ENCODE data around the gene ATP6AP2. TPM values are rescaled to one million over a fixed set of nuclear protein-coding genes. Genes with fewer than 3 reads are reported as not detected.

ATP6AP2 gene
- total and polyA plus RNA-seq, 9 of the 15 experiments (the other 6 are each of a cell fraction or from before 2014, with no cell fraction given): 23.3 to 131 (median 41.9) TPM

GRCh38 chrX:40580537-40581335 is at the start of gene ATP6AP2 (continued):
- TF ChIP-seq NKRF (IDR thresholded peaks at IDR 0.05; ENCODE audit: borderline replicate concordance): no peak
- TF ChIP-seq SNIP1 (IDR thresholded peaks at IDR 0.05; ENCODE audit: low read depth): no peak
- no peak for TF ChIP-seq STAT5A (IDR thresholded peaks at IDR 0.05; ENCODE audit: borderline replicate concordance, low read length)
- TF ChIP-seq ASH1L (IDR thresholded peaks at IDR 0.05; ENCODE audit: borderline replicate concordance, low read depth, partially characterized antibody): peak; percentile 84
- no peak for TF ChIP-seq ZC3H11A (IDR thresholded peaks at IDR 0.05; ENCODE audit: low read depth, low read length)
- peak; percentile 85 for TF ChIP-seq C11orf30 (IDR thresholded peaks at IDR 0.05; ENCODE audit: low read depth)
- TF ChIP-seq HMGN3 (IDR thresholded peaks at IDR 0.05; ENCODE audit: borderline replicate concordance, extremely low read depth, insufficient read length, low read depth, low read length): no peak
- TF ChIP-seq CBX1 (IDR thresholded peaks at IDR 0.05; ENCODE audit: low read depth): 0 out of 2 replicates have a peak, but pooled peaks have one; percentile 18
- TF ChIP-seq POLR2H (tag; IDR thresholded peaks at IDR 0.05; ENCODE audit: low read depth): no peak
- no peak for TF ChIP-seq GTF3C2 (IDR thresholded peaks at IDR 0.05; ENCODE audit: borderline replicate concordance, extremely low read depth, insufficient read length)
- no peak for TF ChIP-seq HDAC2 (IDR thresholded peaks at IDR 0.05)
- no peak for TF ChIP-seq ARID3B (CRISPR knock-in tag; IDR thresholded peaks at IDR 0.05; ENCODE audit: borderline replicate concordance)
- no peak for TF ChIP-seq SAFB (IDR thresholded peaks at IDR 0.05; ENCODE audit: borderline replicate concordance, low read depth, low read length)
- TF ChIP-seq NEUROD1 (IDR thresholded peaks at IDR 0.05; ENCODE audit: borderline replicate concordance, low read depth, low read length, partially characterized antibody): peak; percentile 51
- peak; percentile 27 for TF ChIP-seq POLR2B (IDR thresholded peaks at IDR 0.05; ENCODE audit: low read depth, partially characterized antibody)
- peak; percentile 73; the same call in 1 of the 2 replicates for TF ChIP-seq CEBPZ (IDR thresholded peaks at IDR 0.05; ENCODE audit: borderline replicate concordance, low read depth, low read length)
